Measurements from ENCODE around the gene ZBTB20. TPM values are rescaled to one million over a fixed set of nuclear protein-coding genes. Genes with fewer than 3 reads are reported as not detected.

The ZBTB20 gene
- total RNA-seq, 1 experiment from 2014 or later, result 26.5 TPM

DNA sequence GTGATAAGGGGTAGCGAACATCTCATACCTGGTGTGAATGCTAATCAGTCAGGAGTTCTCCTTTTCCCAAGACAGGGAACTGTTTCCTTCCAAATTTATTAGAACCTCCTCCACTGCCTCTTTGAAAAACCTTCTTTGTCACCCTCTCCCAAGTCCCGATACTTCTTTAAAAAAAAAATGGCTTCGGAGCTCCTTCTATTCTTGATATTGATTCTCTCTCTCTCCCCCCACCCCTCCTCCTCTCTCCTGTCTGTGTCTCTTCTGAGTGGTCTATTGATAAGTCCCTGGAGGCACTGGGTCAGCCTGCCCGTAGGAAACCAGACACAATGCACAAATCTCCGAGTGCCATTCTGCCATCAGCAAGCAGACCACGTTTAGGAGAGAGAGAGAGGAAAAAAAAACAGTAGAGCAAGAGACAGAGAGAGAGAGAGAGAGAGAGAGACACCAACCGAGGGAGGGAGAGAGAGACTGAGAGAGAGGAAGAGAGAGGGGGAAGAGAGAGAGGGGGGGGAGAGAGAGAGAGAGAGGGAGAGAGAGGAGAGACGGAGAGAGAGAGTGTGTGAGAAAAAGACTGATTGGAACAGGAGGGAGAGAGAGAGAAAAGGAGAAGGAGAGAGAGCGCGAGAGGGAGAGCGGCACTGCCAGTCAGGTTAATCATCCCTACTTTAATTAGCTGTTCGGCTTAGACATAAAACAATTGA, 692.4 kb downstream of the ZBTB20 start:
- Histone ChIP-seq H3K9me3 (ENCODE audit: insufficient read depth, low read depth) (no peaks in the 10 kb centered on the region), H3K27ac (no peak overlapping the region), H3K9me2 (ENCODE audit: insufficient read depth) (no peaks in the 10 kb centered on the region), H3K4me1 (replicated peaks; ENCODE audit: insufficient read depth) (no peaks in the 10 kb centered on the region), H3F3A (ENCODE audit: insufficient read depth, low read depth) (0 out of 2 replicates have a peak, but pooled peaks cover 3% of the 10 kb centered on the region), H2AFZ (no peak overlapping the region), H3K4me3 (no peak overlapping the region), H3K27me3 (ENCODE audit: insufficient read depth, low read depth) (no peaks in the 10 kb centered on the region), H3K4me2 (no peak overlapping the region), H4K20me1 (ENCODE audit: insufficient read depth) (peaks cover 6% of the 10 kb centered on the region), H3K36me3 (ENCODE audit: low read depth) (no peaks in the 10 kb centered on the region), H3K79me2 (ENCODE audit: low read depth) (no peaks in the 10 kb centered on the region)
- intact Hi-C loops (cut with micrococcal nuclease; ENCODE audit: unreplicated experiment), result no loop called here
- DNase-seq, result no peak
- TF ChIP-seq CTCF (conservative IDR thresholded peaks at IDR 0.05) (no peak), EZH2 (IDR thresholded peaks at IDR 0.05; ENCODE audit: low read depth) (no peak)
- ChIA-PET CTCF (no interaction called here), POLR2A (ENCODE audit: unreplicated experiment) (no interaction called here)
- BruUV-seq (replicated peaks), result no TSS peak

DNA sequence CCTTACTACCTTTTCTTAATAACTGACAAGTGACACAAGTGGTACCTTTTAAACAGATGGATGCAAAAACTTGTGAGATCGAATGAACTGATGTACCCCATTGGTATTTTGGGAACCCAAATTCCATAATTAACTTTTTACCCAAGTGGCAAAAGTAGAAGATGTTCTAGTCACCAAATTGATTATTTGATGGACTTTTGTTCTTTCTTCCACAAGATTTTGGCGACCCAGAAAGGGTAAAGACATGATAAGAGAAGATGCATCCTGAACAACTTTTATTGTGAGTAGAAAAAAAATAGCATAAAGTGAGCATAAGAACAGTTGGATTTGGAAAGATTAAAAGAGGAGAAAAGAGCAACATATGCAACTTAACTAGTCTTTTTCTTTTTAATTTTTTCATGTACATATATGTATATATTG, 693.7 kb downstream of the ZBTB20 start:
- intact Hi-C loops (cut with micrococcal nuclease; ENCODE audit: unreplicated experiment), result no loop called here
- ChIA-PET CTCF (interaction anchor here (0.8 kb wide), 1 partner anchor 66 kb away, joined by 3 read pairs; no protein-coding TSS in a partner anchor), POLR2A (ENCODE audit: unreplicated experiment) (no interaction called here)
- Histone ChIP-seq H3K27me3 (ENCODE audit: insufficient read depth, low read depth) (no peaks in the 10 kb centered on the region), H3K4me1 (replicated peaks; ENCODE audit: insufficient read depth) (no peaks in the 10 kb centered on the region), H3K9me3 (ENCODE audit: insufficient read depth, low read depth) (no peaks in the 10 kb centered on the region), H3K4me2 (no peak overlapping the region), H2AFZ (no peak overlapping the region), H3K79me2 (ENCODE audit: low read depth) (no peaks in the 10 kb centered on the region), H4K20me1 (ENCODE audit: insufficient read depth) (peaks cover 6% of the 10 kb centered on the region), H3K4me3 (no peak overlapping the region), H3K9me2 (ENCODE audit: insufficient read depth) (no peaks in the 10 kb centered on the region), H3K27ac (no peak overlapping the region), H3K36me3 (ENCODE audit: low read depth) (no peaks in the 10 kb centered on the region), H3F3A (ENCODE audit: insufficient read depth, low read depth) (0 out of 2 replicates have a peak, but pooled peaks cover 3% of the 10 kb centered on the region)
- TF ChIP-seq EZH2 (IDR thresholded peaks at IDR 0.05; ENCODE audit: low read depth), result no peak
- no peak for TF ChIP-seq CTCF (conservative IDR thresholded peaks at IDR 0.05)
- DNase-seq, result no peak
- BruUV-seq (replicated peaks), result no TSS peak

DNA sequence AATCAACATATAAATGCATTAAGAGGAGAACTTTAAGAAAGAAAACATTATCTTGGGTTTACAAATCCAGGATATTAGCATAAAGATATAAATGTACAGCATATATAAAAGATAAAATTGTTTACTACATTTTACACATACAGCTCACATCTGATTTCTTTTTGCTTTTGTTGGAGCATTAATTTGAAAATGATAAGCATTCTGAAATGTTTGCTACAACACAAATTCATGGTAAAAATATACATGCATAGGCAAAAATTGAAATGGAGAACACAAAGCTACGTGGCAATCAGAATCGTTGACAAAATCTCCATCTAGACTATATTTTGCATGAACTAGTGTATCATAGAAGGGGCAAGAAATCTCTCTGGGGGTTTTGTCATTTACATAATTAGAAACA, 694.2 kb downstream of the ZBTB20 start:
- Histone ChIP-seq H3K4me3 (no peak overlapping the region), H3K36me3 (ENCODE audit: low read depth) (no peaks in the 10 kb centered on the region), H3K27me3 (ENCODE audit: insufficient read depth, low read depth) (no peaks in the 10 kb centered on the region), H3F3A (ENCODE audit: insufficient read depth, low read depth) (0 out of 2 replicates have a peak, but pooled peaks cover 3% of the 10 kb centered on the region), H3K9me2 (ENCODE audit: insufficient read depth) (no peaks in the 10 kb centered on the region), H3K9me3 (ENCODE audit: insufficient read depth, low read depth) (no peaks in the 10 kb centered on the region), H2AFZ (no peak overlapping the region), H3K79me2 (ENCODE audit: low read depth) (no peaks in the 10 kb centered on the region), H3K4me1 (replicated peaks; ENCODE audit: insufficient read depth) (no peaks in the 10 kb centered on the region), H3K4me2 (no peak overlapping the region), H3K27ac (no peak overlapping the region), H4K20me1 (ENCODE audit: insufficient read depth) (peaks cover 4% of the 10 kb centered on the region)
- intact Hi-C loops (cut with micrococcal nuclease; ENCODE audit: unreplicated experiment), result no loop called here
- no TSS peak for BruUV-seq (replicated peaks)
- ChIA-PET POLR2A (ENCODE audit: unreplicated experiment) (no interaction called here), CTCF (no interaction called here)
- no peak for DNase-seq
- no peak for TF ChIP-seq CTCF (conservative IDR thresholded peaks at IDR 0.05)
- TF ChIP-seq EZH2 (IDR thresholded peaks at IDR 0.05; ENCODE audit: low read depth), result no peak

Measured in PC-9 (cell line).